NOMO-1 (cell line): Measurements from ENCODE around the gene ZCCHC17.

Experiments used
- DNase-seq, 2 experiments: peaks; one replicate each; lab custom pipeline; 2025; ENCODE audit not compliant: unreplicated experiment in 2 of 2; lab: John Stamatoyannopoulos, UW

The ZCCHC17 gene

DNA sequence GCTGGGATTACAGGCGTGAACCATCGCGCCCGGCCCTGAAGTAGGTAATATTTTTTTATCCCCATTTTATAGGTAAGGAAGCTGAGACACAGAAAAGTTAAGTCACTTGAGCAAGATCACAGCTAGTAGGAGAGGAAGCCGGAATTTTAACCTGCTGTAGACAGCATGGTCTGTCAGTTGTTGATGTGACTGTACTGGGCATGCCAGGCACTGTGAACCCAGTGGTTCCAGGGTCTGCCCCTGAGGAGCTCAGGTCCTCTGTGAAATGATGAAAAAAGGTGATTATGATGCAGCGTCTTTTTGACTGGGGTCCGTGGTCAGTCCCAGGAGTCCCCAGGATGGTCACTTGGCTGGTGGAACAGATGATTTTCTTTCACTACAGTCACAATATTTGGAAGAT, 92.8 kb downstream of the ZCCHC17 start:
- no peak for DNase-seq

DNA sequence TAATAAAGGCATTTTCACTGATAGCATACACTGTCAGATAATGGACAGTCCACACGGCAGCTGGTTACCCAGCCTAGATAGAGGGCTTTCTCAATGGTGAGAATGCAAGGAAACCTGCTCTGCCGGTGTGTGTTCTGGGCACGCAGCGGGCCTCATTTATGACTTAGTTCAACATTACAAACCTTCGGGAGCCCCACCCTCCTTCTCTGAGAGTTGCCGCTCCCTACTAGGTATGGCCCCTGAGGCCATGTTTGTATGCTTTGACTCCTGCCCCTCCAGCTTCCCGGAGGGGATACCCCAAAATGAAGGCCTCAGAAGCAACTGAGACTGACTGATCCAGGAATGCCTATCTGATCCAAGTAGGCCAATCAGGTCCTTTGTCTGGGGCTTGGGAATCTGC, 93.2 kb downstream of the ZCCHC17 start:
- no peak for DNase-seq

- DNase-seq, result no peak
Measured at GRCh38 chr1:31393463-31393862, 96.6 kb downstream of the ZCCHC17 start.

- DNase-seq, result peak; percentile 69 to 77
Measured at GRCh38 chr1:31394584-31395193, 97.9 kb downstream of the ZCCHC17 start.

DNA sequence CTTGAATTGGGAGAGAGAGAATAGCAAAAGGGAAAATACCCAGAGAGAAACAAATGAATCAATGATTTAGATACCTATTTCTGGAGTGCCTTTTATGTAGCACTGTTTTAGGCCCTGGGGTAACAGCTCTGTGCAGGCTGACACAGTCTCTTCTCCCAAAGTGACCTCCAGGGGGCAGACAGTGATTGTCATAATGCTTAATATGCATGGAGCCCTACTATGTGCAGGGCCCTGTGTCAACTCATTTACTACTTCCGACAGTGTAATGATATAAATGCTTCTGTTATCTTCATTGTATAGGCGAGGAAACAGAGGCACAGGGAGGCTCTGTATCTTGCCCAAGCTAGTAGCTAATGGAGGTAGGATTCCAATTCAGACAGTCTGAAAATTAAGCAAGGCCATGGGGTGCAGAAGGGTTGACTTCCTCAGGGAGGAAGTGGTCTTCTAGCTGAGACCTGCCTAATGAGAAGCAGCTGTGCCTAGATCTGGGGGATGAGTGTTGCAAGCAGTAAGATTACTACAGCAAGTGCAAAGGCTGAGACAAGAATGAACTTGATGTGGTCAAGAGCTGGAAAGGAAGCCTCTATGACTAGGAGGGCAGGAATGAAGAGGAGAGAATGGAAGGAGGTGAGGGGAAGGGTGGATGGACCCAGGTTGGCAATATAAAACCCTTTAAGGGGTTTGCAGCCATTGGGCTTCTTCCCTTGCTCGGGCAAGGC, 100.0 kb downstream of the ZCCHC17 start:
- DNase-seq, result peak; percentile 76 to 80

GRCh38 chr1:31397360-31398095, 100.7 kb downstream of the ZCCHC17 start:
- no peak for DNase-seq

- no peak for DNase-seq
Measured at GRCh38 chr1:31398246-31398645, 101.4 kb downstream of the ZCCHC17 start.

DNA sequence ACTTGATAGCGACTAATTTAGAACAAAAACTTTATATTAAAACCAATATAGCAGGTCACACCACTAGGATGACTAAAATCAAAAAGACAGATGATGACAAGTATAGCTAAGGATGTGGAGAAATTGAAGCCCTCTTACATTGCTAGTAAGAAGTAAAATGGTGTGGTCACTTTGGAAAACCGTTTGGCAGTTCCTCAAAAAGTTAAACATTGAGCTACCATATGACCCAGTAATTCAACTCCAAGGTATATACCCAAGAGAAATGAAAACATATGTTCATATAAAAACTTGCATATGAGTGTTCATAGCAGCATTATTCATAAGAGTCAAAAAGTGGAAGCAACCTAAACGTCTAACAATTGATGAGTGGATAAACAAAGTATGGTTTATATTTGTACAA, 103.1 kb downstream of the ZCCHC17 start:
- DNase-seq, result no peak

- DNase-seq, result peak; percentile 32 to 61
Measured at GRCh38 chr1:31400393-31400792, 103.6 kb downstream of the ZCCHC17 start.

- no peak for DNase-seq
Measured at GRCh38 chr1:31401241-31401640, 104.4 kb downstream of the ZCCHC17 start.

DNA sequence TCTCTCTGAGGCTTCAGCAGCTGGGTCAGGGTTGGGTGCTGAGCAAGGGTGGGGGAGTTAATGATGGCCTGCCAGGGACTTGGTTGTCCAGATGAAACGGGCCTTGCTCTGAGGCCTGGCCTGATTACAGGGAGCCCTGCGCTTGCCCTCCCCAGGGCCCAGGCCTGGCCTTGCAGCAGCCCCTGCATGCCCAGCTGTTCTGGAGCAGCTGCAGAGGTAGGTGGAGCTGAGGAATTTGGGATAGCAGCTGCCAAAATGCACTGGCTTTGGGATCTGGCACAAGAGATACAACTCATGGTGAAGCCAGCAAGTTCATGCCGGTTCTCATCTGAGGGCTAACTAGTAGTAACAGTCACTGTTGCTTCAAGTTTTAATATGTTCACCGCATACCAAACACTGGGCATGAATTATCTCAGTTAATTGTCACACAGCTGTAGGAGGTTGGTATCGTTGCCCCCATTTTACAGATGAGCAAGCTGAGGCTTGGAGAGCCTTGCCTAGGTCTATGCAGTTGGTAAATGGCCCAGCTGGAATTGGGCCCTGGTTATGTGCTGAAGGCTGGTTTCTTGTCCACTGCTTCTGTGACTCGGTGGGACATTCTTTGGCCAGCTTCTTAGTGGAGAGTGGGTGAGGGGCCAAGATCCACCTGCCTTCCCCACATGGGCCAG, 108.9 kb downstream of the ZCCHC17 start:
- no peak for DNase-seq

DNA sequence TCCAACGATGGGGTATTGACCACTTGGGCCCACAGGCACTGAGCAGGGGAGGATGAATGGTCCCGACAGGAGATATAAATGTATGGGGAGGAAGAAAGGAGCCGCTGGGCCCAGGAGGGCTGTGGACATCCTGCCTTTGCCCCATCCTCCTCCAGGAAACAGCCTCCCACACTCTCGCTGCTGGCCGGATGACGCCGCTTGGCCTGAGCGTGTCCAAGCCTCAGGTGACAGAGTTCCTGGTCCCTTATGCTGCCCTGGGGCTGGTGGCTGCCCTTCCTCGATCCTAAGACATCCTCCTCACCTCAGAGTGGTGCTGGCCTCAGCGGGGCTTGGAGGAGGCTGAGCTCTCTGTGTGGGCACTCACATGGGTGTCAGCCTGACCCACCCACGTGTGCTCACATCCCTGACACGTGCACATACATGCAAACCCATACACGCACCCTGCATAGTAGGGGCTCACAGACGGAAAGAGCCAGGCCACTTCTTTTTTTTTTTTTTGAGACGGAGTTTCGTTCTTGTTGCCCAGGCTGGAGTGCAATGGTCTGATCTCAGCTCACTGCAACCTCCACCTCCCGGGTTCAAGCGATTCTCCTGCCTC, 110.3 kb downstream of the ZCCHC17 start:
- no peak for DNase-seq

DNA sequence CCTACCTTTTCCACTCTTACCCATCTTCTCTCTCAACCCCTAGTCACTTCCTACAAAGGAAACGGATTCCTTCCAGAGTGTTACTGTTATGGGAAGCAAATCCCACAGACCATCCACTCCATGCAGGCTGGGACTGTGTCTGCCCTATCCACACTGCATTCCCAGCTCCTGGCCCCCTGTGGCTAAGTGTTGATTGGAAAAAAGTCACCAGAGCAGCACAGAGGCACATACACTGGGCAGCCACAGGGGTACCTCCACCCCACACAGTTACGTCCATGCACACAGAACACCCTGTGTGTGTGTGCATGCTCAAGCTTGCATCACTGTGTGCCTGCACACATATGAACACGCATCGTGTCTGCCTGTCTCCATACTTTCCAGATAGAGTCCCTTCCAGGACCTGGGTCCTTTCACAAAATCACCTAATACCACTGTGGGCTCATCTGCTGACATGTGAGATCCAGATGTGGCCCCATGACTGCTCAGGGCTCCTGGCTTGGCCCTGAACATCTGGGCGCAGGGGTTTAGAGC, 112.0 kb downstream of the ZCCHC17 start:
- DNase-seq, result no peak

- no peak for DNase-seq
Measured at GRCh38 chr1:31409946-31410858, 113.4 kb downstream of the ZCCHC17 start.

- no peak for DNase-seq
Measured at GRCh38 chr1:31410871-31411270, 114.0 kb downstream of the ZCCHC17 start.

DNA sequence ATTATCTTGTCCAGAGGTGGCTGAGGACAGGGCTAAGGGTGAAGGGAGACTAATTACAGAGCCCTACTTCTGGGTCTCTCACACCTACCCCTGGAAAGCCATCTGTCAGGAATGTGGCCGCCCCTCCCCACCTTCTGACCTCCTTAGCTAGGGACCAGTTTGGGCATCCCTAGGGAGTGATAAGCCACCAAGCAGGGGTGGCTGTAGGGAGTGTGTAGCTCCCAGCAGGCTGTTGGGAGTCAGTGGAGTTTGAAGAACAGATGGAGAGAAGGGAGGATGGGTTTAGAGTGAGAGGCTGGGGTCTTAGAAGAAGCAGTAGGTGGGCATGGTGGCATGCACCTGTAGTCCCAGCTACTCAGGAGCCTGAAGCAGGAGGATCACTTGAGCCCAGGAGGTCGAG, 115.4 kb downstream of the ZCCHC17 start:
- DNase-seq, result no peak

DNA sequence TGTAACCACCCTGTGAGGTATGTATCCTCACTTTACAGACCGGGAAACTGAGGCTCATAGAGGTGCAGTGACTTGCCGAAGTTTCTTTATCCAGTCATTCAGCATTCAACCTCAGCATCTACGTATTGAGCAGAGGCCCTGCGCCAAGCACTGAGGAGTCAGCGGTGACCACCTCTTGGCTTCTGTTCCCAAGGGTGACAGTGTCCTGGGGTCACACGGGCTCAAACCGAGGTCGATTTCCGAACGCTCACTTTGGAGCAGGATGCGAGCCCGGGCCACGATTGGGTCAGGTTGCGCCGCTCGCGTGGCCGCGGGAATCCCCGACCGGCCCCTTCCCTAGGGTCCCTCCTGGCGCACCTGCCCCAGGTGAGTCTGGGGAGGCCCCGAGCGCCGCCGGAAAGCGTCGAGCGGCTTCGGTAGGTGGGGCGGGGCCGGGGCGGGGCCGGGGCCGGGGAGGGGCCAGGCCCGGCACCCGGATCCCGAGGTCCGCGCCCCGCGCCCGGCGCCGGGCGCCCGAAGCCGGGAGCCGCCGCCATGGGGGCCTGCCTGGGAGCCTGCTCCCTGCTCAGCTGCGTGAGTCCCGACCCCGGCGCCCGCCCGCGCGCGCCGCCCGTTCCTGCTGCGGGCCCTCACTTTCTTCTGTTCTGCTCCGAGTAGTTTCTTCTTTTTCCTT, 116.0 kb downstream of the ZCCHC17 start, which contains the start of gene SERINC2:
SERINC2 (plus strand) TSS at position 482 of the 673 bp plus-strand sequence; CDS start at position 535, 53 bp downstream.
- DNase-seq, result no peak

- DNase-seq, result peak; percentile 31 to 54
Measured at GRCh38 chr1:31413405-31414001, 116.7 kb downstream of the ZCCHC17 start.
